Glomerular visceral epithelial cell (primary cell): ENCODE data around the gene FBXO9.

Source experiments
- DNase-seq: peaks from one replicate; pipeline ENCODE4 v3.0.0-alpha.2; 2016; ENCODE audit errors: extremely low spot score

Gene FBXO9

GRCh38 chr6:53065266-53066076 is at the start of gene FBXO9:
FBXO9 (plus strand) TSS chr6:53065404; CDS start chr6:53065790, 386 bp downstream.
- DNase-seq, result peak; percentile 59

- no peak for DNase-seq
Observed at GRCh38 chr6:53015486-53015885, 49.7 kb upstream of the FBXO9 start.

GRCh38 chr6:53018446-53018845 is 46.8 kb upstream of the FBXO9 start:
- DNase-seq, result no peak

GRCh38 chr6:53020005-53020744 is 45.0 kb upstream of the FBXO9 start:
- DNase-seq, result no peak

GRCh38 chr6:53023323-53023722 is 41.9 kb upstream of the FBXO9 start:
- DNase-seq, result no peak

- no peak for DNase-seq
Observed at GRCh38 chr6:53026526-53026925, 38.7 kb upstream of the FBXO9 start.

- no peak for DNase-seq
Observed at GRCh38 chr6:53027131-53027718, 38.0 kb upstream of the FBXO9 start.

GRCh38 chr6:53028467-53028866 is 36.7 kb upstream of the FBXO9 start:
- no peak for DNase-seq

- no peak for DNase-seq
Observed at GRCh38 chr6:53029257-53029656, 35.9 kb upstream of the FBXO9 start.

GRCh38 chr6:53029761-53030160 is 35.4 kb upstream of the FBXO9 start:
- no peak for DNase-seq

GRCh38 chr6:53031281-53031680 is 33.9 kb upstream of the FBXO9 start:
- no peak for DNase-seq

GRCh38 chr6:53032849-53033248 is 32.4 kb upstream of the FBXO9 start:
- no peak for DNase-seq

- DNase-seq, result no peak
Observed at GRCh38 chr6:53033764-53034163, 31.4 kb upstream of the FBXO9 start.

GRCh38 chr6:53035549-53036213 is 29.5 kb upstream of the FBXO9 start:
- no peak for DNase-seq

- no peak for DNase-seq
Observed at GRCh38 chr6:53038141-53038540, 27.1 kb upstream of the FBXO9 start.

GRCh38 chr6:53038596-53038995 is 26.6 kb upstream of the FBXO9 start:
- no peak for DNase-seq

- no peak for DNase-seq
Observed at GRCh38 chr6:53041356-53041755, 23.8 kb upstream of the FBXO9 start.

- peak; percentile 70 for DNase-seq
Observed at GRCh38 chr6:53042112-53042511, 23.1 kb upstream of the FBXO9 start.

- DNase-seq, result peak; percentile 52
Observed at GRCh38 chr6:53043581-53043980, 21.6 kb upstream of the FBXO9 start.

GRCh38 chr6:53044071-53044470 is 21.1 kb upstream of the FBXO9 start:
- DNase-seq, result peak; percentile 54

- no peak for DNase-seq
Observed at GRCh38 chr6:53044572-53044971, 20.6 kb upstream of the FBXO9 start.
